Measurements from ENCODE around the gene PARD3. TPM values are rescaled to one million over a fixed set of nuclear protein-coding genes. Genes with fewer than 3 reads are reported as not detected.

PARD3 gene
- total RNA-seq, 2 donors from 2014 or later: 59.6 to 74.6 TPM

- Histone ChIP-seq H3K27me3 (ENCODE audit: control insufficient read depth, insufficient read depth, low read length, poor library complexity, severe bottlenecking) (no peaks in the 10 kb centered on the region), H3K9ac (ENCODE audit: extremely low read depth, low read length, poor library complexity, severe bottlenecking) (no peak overlapping the region), H3K4me1 (ENCODE audit: control insufficient read depth, insufficient read depth, low read length) (no peaks in the 10 kb centered on the region), H3K27ac (ENCODE audit: low read depth, low read length) (no peak overlapping the region), H3K36me3 (ENCODE audit: control insufficient read depth, insufficient read depth, low read length) (no peaks in the 10 kb centered on the region), H3K4me3 (ENCODE audit: low read length) (no peak overlapping the region), H3K9me3 (ENCODE audit: control insufficient read depth, low read length) (peaks cover 9% of the 10 kb centered on the region)
- Mint-ChIP-seq H3K27me3 (ENCODE audit: insufficient read depth) (no peaks in the 10 kb centered on the region), H3K4me1 (peaks cover 12% of the 10 kb centered on the region), H3K9me3 (no peaks in the 10 kb centered on the region), H3K36me3 (ENCODE audit: low read depth) (peaks cover 11% of the 10 kb centered on the region), H3K4me3 (no peak overlapping the region), H3K27ac (no peak overlapping the region)
- WGBS, 2 experiments (ENCODE audit: insufficient coverage in 1 of 2, insufficient read length in 1 of 2): 74 to 83% methylated on average over 4 to 11 of the region's 11 CpGs
- TF ChIP-seq CTCF (conservative IDR thresholded peaks at IDR 0.05): no peak
- DNase-seq: peak; percentile 70
These were observed 651.8 kb downstream of the PARD3 start for GRCh38 chr10:34163075-34163905.

GRCh38 chr10:34161777-34162370 lies 653.2 kb downstream of the PARD3 start:
- H3K9me3 ChIP-seq (ENCODE audit: control insufficient read depth, low read length): peaks cover 9% of the 10 kb centered on the region
- peaks cover 11% of the 10 kb centered on the region for H3K36me3 Mint-ChIP-seq (ENCODE audit: low read depth)
- no peak for TF ChIP-seq CTCF (conservative IDR thresholded peaks at IDR 0.05)
- H3K4me1 ChIP-seq (ENCODE audit: control insufficient read depth, insufficient read depth, low read length): no peaks in the 10 kb centered on the region
- DNase-seq: no peak
- H3K27ac Mint-ChIP-seq: no peak overlapping the region
- no peak overlapping the region for H3K4me3 Mint-ChIP-seq
- H3K27ac ChIP-seq (ENCODE audit: low read depth, low read length): no peak overlapping the region
- H3K4me3 ChIP-seq (ENCODE audit: low read length): no peak overlapping the region
- no peaks in the 10 kb centered on the region for H3K9me3 Mint-ChIP-seq
- H3K9ac ChIP-seq (ENCODE audit: extremely low read depth, low read length, poor library complexity, severe bottlenecking): no peak overlapping the region
- H3K27me3 ChIP-seq (ENCODE audit: control insufficient read depth, insufficient read depth, low read length, poor library complexity, severe bottlenecking): no peaks in the 10 kb centered on the region
- 94 to 96% methylated on average over 5 to 7 of the region's 7 CpGs for WGBS, 2 experiments (ENCODE audit: insufficient coverage in 1 of 2, insufficient read length in 1 of 2)
- no peaks in the 10 kb centered on the region for H3K27me3 Mint-ChIP-seq (ENCODE audit: insufficient read depth)
- peaks cover 12% of the 10 kb centered on the region for H3K4me1 Mint-ChIP-seq
- H3K36me3 ChIP-seq (ENCODE audit: control insufficient read depth, insufficient read depth, low read length): no peaks in the 10 kb centered on the region

GRCh38 chr10:34160595-34160994 lies 654.5 kb downstream of the PARD3 start:
- 94 to 96% methylated on average over 3 of the region's 3 CpGs for WGBS, 2 experiments (ENCODE audit: insufficient coverage in 1 of 2, insufficient read length in 1 of 2)

More at GRCh38 chr10:34160595-34160994, 654.5 kb downstream of the PARD3 start:
- H3K27ac ChIP-seq (ENCODE audit: low read depth, low read length): no peak overlapping the region
- no peaks in the 10 kb centered on the region for H3K9me3 Mint-ChIP-seq
- peaks cover 9% of the 10 kb centered on the region for H3K9me3 ChIP-seq (ENCODE audit: control insufficient read depth, low read length)
- H3K4me1 Mint-ChIP-seq: peaks cover 10% of the 10 kb centered on the region
- H3K4me1 ChIP-seq (ENCODE audit: control insufficient read depth, insufficient read depth, low read length): no peaks in the 10 kb centered on the region
- no peaks in the 10 kb centered on the region for H3K27me3 ChIP-seq (ENCODE audit: control insufficient read depth, insufficient read depth, low read length, poor library complexity, severe bottlenecking)
- no peak for TF ChIP-seq CTCF (conservative IDR thresholded peaks at IDR 0.05)
- H3K4me3 Mint-ChIP-seq: no peak overlapping the region
- no peaks in the 10 kb centered on the region for H3K27me3 Mint-ChIP-seq (ENCODE audit: insufficient read depth)
- no peaks in the 10 kb centered on the region for H3K36me3 ChIP-seq (ENCODE audit: control insufficient read depth, insufficient read depth, low read length)
- no peak overlapping the region for H3K27ac Mint-ChIP-seq
- H3K36me3 Mint-ChIP-seq (ENCODE audit: low read depth): peaks cover 11% of the 10 kb centered on the region
- H3K9ac ChIP-seq (ENCODE audit: extremely low read depth, low read length, poor library complexity, severe bottlenecking): no peak overlapping the region
- no peak overlapping the region for H3K4me3 ChIP-seq (ENCODE audit: low read length)
- DNase-seq: no peak

Data from endodermal cell (in vitro differentiated cells).